SU-DHL-6 (cell line): ENCODE measurements around the gene PANK2.

Experiments used
- H2AFZ ChIP-seq: fragments of 200-600 bp; sonication (generic); 2 replicates; pipeline ENCODE4 v1.6.1; 2014; ENCODE audit warnings: low read depth, mild to moderate bottlenecking, moderate library complexity, mixed read lengths, antibody characterized with exemption, low read length; ENCODE audit not compliant: severe bottlenecking
- H3F3A ChIP-seq: fragments of 200-600 bp; shearing (Covaris generic); 2 replicates; pipeline ENCODE4 v1.6.0; 2016; ENCODE audit warnings: antibody characterized with exemption, mild to moderate bottlenecking; ENCODE audit not compliant: insufficient read depth
- H3K27ac ChIP-seq: fragments of 200-600 bp; sonication (generic); 2 replicates; pipeline ENCODE4 v1.5.1; 2016; ENCODE audit warnings: low read depth, mild to moderate bottlenecking, low read length, moderate library complexity, mixed read lengths
- H3K27me3 ChIP-seq: fragments of 200-600 bp; sonication (generic), shearing (Covaris generic); 2 replicates; pipeline ENCODE4 v1.6.0; 2014; ENCODE audit warnings: mild to moderate bottlenecking, low read length
- H3K36me3 ChIP-seq: fragments of 200-600 bp; sonication (generic); 2 replicates; pipeline ENCODE4 v1.6.1; 2014; ENCODE audit warnings: mild to moderate bottlenecking, low read length, mixed read lengths
- H3K4me2 ChIP-seq: fragments of 300-600, 200-600 bp; shearing (Covaris generic), sonication (generic); 2 replicates; pipeline ENCODE4 v1.6.0; 2014; ENCODE audit warnings: low read length, low read depth, mild to moderate bottlenecking; ENCODE audit not compliant: poor library complexity, severe bottlenecking
- H3K4me3 ChIP-seq: fragments of 200-600 bp; sonication (generic); 2 replicates; pipeline ENCODE4 v1.5.1; 2014; ENCODE audit warnings: antibody characterized with exemption, low read length, mild to moderate bottlenecking, mixed read lengths; ENCODE audit not compliant: insufficient read depth, poor library complexity, severe bottlenecking
- H3K79me2 ChIP-seq: fragments of 200-600 bp; sonication (generic); 2 replicates; pipeline ENCODE4 v1.6.1; 2014; ENCODE audit warnings: mild to moderate bottlenecking, low read length, moderate library complexity; ENCODE audit not compliant: insufficient read depth
- H3K9ac ChIP-seq: fragments of 200-600 bp; sonication (generic); 2 replicates; pipeline ENCODE4 v1.7.0; 2014; ENCODE audit warnings: mild to moderate bottlenecking, low read length
- H3K9me2 ChIP-seq: fragments of 200-600 bp; sonication (generic); replicated peaks from 2 replicates; pipeline ENCODE4 v1.6.1; 2014; ENCODE audit warnings: low read length; ENCODE audit not compliant: insufficient read depth
- H3K9me3 ChIP-seq: fragments of 200-600 bp; sonication (generic); 2 replicates; pipeline ENCODE4 v1.6.1; 2014; ENCODE audit warnings: low read length, mixed read lengths; ENCODE audit not compliant: insufficient read depth
- H4K20me1 ChIP-seq: fragments of 200-600 bp; sonication (generic); 2 replicates; pipeline ENCODE4 v1.6.1; 2014; ENCODE audit warnings: low read depth, mild to moderate bottlenecking, antibody characterized with exemption, low read length, moderate library complexity, mixed read lengths
- CTCF ChIP-seq: fragments of 200-600 bp; sonication (generic); IDR thresholded peaks from one replicate; pipeline ENCODE4 v1.5.1; 2017; ENCODE audit warnings: antibody characterized with exemption, mild to moderate bottlenecking, low read length, moderate library complexity; ENCODE audit not compliant: insufficient read depth, poor library complexity, severe bottlenecking
- EZH2phosphoT487 ChIP-seq: fragments of 200-600 bp; sonication (generic), shearing (Covaris generic); conservative IDR thresholded peaks from 2 replicates; pipeline ENCODE4 v1.6.1; 2018; ENCODE audit warnings: mild to moderate bottlenecking, antibody characterized with exemption, low read length, moderate library complexity, mixed read lengths

Gene PANK2

DNA sequence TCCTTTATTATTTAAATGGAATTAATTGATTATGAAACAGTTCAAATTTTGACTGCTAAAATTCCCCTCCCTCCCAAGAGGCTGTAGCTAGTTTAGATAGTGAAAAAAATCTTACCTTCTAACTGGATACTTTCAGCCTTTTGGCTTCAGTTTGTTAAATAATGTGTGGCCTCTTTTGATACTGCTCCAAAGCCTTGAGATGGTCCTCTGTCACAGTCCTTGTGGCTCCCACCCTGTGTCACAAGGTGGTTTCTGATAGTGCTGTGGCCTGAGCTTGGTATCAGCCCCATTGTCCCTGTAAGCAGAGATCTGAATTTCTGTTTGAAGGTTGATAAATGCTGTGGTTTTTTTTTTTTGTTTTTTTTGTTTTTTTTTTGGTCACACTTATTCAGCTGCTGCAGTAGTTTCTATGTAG, 20.8 kb downstream of the PANK2 start:
- Histone ChIP-seq H3K27ac (no peak overlapping the region), H3K9me2 (no peaks in the 10 kb centered on the region), H3K9me3 (no peaks in the 10 kb centered on the region), H3K9ac (no peak overlapping the region), H3K4me3 (no peak overlapping the region), H4K20me1 (peaks cover 32% of the 10 kb centered on the region), H3K36me3 (peaks cover 38% of the 10 kb centered on the region), H2AFZ (no peak overlapping the region), H3K79me2 (peaks cover 91% of the 10 kb centered on the region), H3K4me2 (no peak overlapping the region), H3K27me3 (no peaks in the 10 kb centered on the region), H3F3A (peaks cover 7% of the 10 kb centered on the region; the same call in 1 of the 2 replicates)
- TF ChIP-seq CTCF (no peak), EZH2phosphoT487 (no peak)

GRCh38 chr20:3910853-3911252, 21.7 kb downstream of the PANK2 start:
- Histone ChIP-seq H3F3A (peaks cover 7% of the 10 kb centered on the region; the same call in 1 of the 2 replicates), H3K9me2 (no peaks in the 10 kb centered on the region), H3K36me3 (peaks cover 44% of the 10 kb centered on the region), H3K27ac (no peak overlapping the region), H3K27me3 (no peaks in the 10 kb centered on the region), H3K4me2 (no peak overlapping the region), H3K79me2 (peaks cover 90% of the 10 kb centered on the region), H3K4me3 (no peak overlapping the region), H3K9ac (no peak overlapping the region), H2AFZ (no peak overlapping the region), H3K9me3 (no peaks in the 10 kb centered on the region), H4K20me1 (peaks cover 35% of the 10 kb centered on the region; the same call in 1 of the 2 replicates)
- no peak for TF ChIP-seq EZH2phosphoT487
- TF ChIP-seq CTCF: no peak

GRCh38 chr20:3911956-3912355, 22.8 kb downstream of the PANK2 start:
- H3K9me3 ChIP-seq: no peaks in the 10 kb centered on the region
- H3K79me2 ChIP-seq: peaks cover 90% of the 10 kb centered on the region
- H3F3A ChIP-seq: peaks cover 7% of the 10 kb centered on the region; the same call in 1 of the 2 replicates
- TF ChIP-seq CTCF (no peak), EZH2phosphoT487 (no peak)
- H3K9me2 ChIP-seq: no peaks in the 10 kb centered on the region
- no peak overlapping the region for H3K9ac ChIP-seq
- H3K27ac ChIP-seq: no peak overlapping the region
- no peak overlapping the region for H2AFZ ChIP-seq
- H3K4me3 ChIP-seq: no peak overlapping the region
- no peak overlapping the region for H3K4me2 ChIP-seq
- peaks cover 39% of the 10 kb centered on the region; the same call in 1 of the 2 replicates for H4K20me1 ChIP-seq
- no peaks in the 10 kb centered on the region for H3K27me3 ChIP-seq
- H3K36me3 ChIP-seq: peaks cover 54% of the 10 kb centered on the region
